Smooth muscle cell of trachea (primary cell): Measurements from ENCODE around the gene SOX5. TPM values are rescaled to one million over a fixed set of nuclear protein-coding genes. Genes with fewer than 3 reads are reported as not detected.

Experiments used
- total RNA-seq: library from RNA; depleted of rRNA; stranded (reverse); fragments of >200 nt; gene quantifications from 2 replicates; pipeline ENCODE4 v1.2.1, GENCODE V29; 2014

SOX5 gene
- 7.9 and 13.4 TPM in 2 replicates for total RNA-seq

GRCh38 chr12:23949348-23950209, at the start of gene SOX5:
TSS of gene SOX5 (minus strand) at chr12:23949670. CDS start at chr12:23949601, 69 bp downstream.

